ENCODE results near the gene ALDH2.
"Not testable (repeated sequence)": the region's sequence is repeated elsewhere in the genome, so short reads cannot be mapped to it uniquely, and the experiment has no call there.

Gene ALDH2

DNA sequence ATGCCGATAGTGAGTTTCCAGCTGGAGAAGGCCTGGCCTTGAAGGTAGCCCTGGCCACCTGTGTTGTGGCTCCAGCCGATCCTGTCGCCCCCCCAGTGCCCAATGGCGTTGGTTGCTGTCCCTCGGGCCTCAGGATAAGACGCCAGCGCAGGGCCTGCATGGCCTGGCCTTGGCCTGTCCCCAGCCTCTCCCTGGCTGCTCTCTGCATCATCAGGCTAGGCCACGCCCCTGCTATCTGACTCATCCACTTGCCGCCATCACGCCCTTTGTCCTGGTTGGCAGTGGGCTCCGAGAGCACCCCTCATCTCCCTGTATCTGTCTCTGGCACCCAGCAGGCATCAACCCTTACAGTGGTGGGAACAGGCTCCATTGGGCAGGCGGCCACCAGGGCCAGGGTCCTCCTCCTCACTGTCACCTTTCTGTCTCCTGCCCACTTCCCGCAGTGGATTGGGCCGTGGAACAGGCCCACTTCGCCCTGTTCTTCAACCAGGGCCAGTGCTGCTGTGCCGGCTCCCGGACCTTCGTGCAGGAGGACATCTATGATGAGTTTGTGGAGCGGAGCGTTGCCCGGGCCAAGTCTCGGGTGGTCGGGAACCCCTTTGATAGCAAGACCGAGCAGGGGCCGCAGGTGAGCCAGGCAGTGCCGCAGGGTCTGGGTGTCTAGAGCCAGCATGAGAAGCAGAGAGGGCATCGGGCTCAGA lies 25.6 kb downstream of the ALDH2 start:
- Mint-ChIP-seq H3K4me1 (no peaks in the 10 kb centered on the region), H3K27ac (no peak overlapping the region), H3K4me3 (no peak overlapping the region), H3K27me3 (no peaks in the 10 kb centered on the region), H3K36me3 (peaks cover 15% of the 10 kb centered on the region), H3K9me3 (no peaks in the 10 kb centered on the region)
- ATAC-seq = no peak

DNA sequence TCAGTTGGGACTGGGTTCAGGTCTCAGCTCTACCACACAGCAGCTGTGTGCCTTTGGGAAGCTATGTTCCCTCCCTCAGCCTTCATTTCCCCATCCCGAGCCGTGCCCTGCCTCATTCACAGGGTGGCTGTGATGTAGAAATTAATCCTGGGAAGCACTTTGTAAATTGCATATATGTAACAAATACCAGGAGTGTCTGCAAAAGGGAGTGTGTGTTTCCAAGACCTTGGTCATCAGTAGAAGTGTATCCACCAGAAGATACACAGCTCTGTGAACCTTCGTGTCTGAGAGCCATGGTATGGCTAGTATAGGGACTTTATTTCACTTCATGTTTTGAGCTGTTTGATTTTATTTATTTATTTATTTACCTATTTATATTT lies 26.1 kb downstream of the ALDH2 start:
- no peak for ATAC-seq
- Mint-ChIP-seq H3K27ac (no peak overlapping the region), H3K4me3 (no peak overlapping the region), H3K4me1 (no peaks in the 10 kb centered on the region), H3K36me3 (peaks cover 18% of the 10 kb centered on the region), H3K9me3 (no peaks in the 10 kb centered on the region), H3K27me3 (no peaks in the 10 kb centered on the region)

DNA sequence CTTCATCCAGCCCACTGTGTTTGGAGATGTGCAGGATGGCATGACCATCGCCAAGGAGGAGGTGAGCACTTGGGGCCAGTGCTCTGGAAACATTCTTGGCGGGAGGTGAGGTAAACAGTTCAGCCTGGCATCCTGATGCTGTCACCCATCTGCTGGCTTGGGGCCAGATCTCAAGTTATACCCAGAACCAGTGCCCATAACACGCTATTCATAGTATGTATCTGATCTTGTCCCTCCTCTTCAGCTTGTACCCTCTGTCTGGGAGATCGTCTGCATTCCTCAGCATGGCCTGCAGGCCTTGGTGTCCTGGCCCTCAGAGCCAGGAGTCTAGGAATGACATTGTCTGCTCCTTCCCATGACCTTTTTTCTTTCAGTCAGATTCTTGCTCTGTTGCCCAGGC lies 31.4 kb downstream of the ALDH2 start:
- no peak for ATAC-seq
- H3K36me3 Mint-ChIP-seq = peaks cover 26% of the 10 kb centered on the region
- H3K27ac Mint-ChIP-seq = no peak overlapping the region
- no peaks in the 10 kb centered on the region for H3K27me3 Mint-ChIP-seq
- H3K9me3 Mint-ChIP-seq = no peaks in the 10 kb centered on the region
- H3K4me3 Mint-ChIP-seq = no peak overlapping the region
- no peaks in the 10 kb centered on the region for H3K4me1 Mint-ChIP-seq

DNA sequence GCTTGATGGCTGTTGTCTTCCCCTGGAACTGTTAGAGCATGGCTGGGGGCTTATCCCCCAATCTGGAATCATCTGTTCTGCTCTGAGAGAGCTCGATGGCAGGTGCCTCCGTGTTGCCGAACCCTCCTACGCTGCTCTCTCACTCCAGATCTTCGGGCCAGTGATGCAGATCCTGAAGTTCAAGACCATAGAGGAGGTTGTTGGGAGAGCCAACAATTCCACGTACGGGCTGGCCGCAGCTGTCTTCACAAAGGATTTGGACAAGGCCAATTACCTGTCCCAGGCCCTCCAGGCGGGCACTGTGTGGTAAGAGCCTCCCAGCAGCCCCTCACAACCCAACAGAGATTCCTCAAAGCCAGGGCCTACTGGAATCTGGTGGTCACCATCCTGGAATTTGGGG lies 33.0 kb downstream of the ALDH2 start:
- no peak overlapping the region for H3K4me3 Mint-ChIP-seq
- H3K27me3 Mint-ChIP-seq = no peaks in the 10 kb centered on the region
- no peaks in the 10 kb centered on the region for H3K9me3 Mint-ChIP-seq
- no peak overlapping the region for H3K27ac Mint-ChIP-seq
- peaks cover 18% of the 10 kb centered on the region for H3K36me3 Mint-ChIP-seq
- no peaks in the 10 kb centered on the region for H3K4me1 Mint-ChIP-seq
- no peak for ATAC-seq

DNA sequence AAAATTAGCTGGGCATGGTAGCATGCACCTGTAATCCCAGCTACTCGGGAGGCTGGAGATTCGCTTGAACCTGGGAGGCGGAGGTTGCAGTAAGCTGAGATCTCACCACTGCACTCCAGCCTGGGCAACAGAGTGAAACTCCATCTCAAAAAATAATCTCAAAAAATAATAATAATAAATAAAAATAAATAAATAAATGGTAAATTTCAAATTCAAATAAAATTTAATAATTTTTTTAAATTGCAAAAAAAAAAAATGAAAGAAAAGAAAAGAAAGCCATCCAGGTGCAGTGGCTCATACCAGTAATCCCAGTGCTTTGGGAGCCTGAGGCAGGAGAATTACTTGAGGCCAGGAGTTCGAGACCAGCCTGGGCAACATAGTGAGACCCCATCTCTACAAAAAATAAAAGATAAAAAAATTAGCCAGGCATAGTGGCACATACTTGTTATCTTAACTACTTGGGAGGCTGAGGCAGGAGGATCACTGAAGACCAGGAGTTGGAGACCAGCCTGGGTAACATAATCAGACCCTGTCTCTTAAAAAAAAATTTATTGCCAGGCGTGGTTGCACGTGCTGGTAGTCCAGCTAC lies 36.4 kb downstream of the ALDH2 start:
- Mint-ChIP-seq H3K4me1 (no peaks in the 10 kb centered on the region), H3K4me3 (no peak overlapping the region), H3K27me3 (no peaks in the 10 kb centered on the region), H3K27ac (no peak overlapping the region), H3K9me3 (no peaks in the 10 kb centered on the region), H3K36me3 (peaks cover 9% of the 10 kb centered on the region)
- ATAC-seq = no peak

DNA sequence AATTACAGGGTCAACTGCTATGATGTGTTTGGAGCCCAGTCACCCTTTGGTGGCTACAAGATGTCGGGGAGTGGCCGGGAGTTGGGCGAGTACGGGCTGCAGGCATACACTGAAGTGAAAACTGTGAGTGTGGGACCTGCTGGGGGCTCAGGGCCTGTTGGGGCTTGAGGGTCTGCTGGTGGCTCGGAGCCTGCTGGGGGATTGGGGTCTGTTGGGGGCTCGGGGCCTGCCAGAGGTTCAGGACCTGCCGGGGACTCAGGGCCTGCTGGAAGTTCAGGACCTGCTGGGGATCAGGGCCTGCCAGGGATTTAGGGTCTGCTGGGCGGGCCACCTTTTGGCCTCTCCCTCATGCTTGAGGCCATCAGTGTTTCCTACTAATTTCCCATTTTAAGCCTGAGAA lies 37.1 kb downstream of the ALDH2 start:
- ATAC-seq = no peak
- Mint-ChIP-seq H3K9me3 (no peaks in the 10 kb centered on the region), H3K4me3 (no peak overlapping the region), H3K4me1 (no peaks in the 10 kb centered on the region), H3K27ac (no peak overlapping the region), H3K36me3 (peaks cover 5% of the 10 kb centered on the region), H3K27me3 (no peaks in the 10 kb centered on the region)

DNA sequence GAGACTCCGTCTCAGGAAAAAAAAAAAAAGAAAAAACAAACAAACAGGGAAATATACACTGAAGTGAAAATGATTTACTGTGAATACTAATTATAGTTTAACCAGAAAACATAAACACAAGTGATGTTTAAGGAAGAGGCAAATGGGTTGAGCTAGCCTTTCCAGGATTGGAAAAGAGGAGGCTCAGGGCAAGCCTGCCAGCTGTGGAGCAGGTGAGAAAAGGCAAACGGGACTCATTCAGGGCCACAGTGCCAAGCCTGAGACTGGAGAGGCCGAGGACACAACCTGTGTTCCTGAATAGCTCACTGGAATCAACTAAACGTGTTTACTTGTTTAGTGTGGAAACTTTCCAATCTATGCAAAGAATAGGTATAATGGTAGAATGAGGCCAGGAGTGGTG lies 39.6 kb downstream of the ALDH2 start:
- no peak overlapping the region for H3K4me3 Mint-ChIP-seq
- H3K9me3 Mint-ChIP-seq = no peaks in the 10 kb centered on the region
- ATAC-seq = no peak
- no peaks in the 10 kb centered on the region for H3K27me3 Mint-ChIP-seq
- no peaks in the 10 kb centered on the region for H3K4me1 Mint-ChIP-seq
- H3K27ac Mint-ChIP-seq = no peak overlapping the region
- H3K36me3 Mint-ChIP-seq = no peaks in the 10 kb centered on the region

DNA sequence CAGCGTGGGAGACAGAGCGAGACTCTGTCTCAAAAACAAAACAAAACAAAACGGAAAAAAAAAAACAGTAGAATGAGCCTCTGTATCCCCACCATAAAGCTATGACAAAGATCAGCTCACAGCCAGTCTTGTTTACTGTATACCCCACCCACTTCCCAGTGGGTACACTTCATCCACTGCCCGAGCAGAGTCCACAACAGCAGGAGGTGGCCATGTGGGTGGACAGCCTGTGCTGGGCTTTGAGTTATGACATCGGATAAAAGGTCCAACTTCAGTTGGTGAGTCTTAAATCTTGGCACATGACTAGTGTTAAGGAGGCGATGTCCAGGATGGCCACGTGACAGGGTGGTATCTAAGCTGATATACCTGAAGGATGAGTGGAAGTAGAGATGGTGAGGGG lies 40.5 kb downstream of the ALDH2 start:
- no peaks in the 10 kb centered on the region for H3K9me3 Mint-ChIP-seq
- no peak overlapping the region for H3K27ac Mint-ChIP-seq
- no peaks in the 10 kb centered on the region for H3K4me1 Mint-ChIP-seq
- no peaks in the 10 kb centered on the region for H3K27me3 Mint-ChIP-seq
- no peaks in the 10 kb centered on the region for H3K36me3 Mint-ChIP-seq
- H3K4me3 Mint-ChIP-seq = no peak overlapping the region
- no peak for ATAC-seq

DNA sequence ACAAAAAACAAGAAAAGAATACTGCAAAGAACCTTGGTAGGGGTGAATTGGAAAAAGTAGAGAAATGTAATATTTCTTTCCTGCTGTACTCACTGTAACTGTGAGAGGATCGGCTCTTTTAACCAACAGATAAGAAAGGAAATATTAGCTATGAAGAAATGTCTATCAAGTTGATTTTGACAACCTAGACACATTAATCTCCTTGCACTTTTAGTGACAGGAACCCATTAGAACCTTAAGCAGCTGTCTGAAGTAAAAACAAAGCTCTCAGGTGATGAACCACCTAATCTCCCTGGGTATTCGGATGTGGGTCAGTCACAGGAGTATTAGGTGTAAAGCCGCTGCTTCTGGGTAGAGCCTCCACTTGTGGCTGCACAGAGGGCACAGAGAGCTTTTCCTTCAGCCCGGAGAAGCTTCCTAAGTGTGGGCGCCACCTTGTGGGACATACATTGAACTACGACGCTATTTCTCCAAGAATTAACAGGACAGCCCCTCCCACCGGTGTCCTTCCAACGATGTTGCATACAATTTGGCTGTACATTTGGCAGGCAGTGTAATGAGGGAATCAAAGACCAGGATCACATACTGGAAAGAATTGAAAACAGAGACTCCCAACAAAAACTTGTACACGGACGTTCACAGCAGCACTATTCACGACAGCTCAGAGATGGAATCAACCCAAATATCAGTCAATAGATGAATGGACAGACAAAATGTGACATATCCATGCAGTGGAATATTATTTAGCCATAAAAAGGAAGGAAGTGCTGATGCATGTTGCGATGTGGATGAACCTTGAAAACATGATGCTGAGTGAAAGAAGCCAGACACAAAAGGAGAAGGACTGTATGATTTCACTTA lies 46.4 kb downstream of the ALDH2 start:
- H3K27ac Mint-ChIP-seq = no peak overlapping the region
- H3K4me1 Mint-ChIP-seq = peaks cover 11% of the 10 kb centered on the region
- H3K4me3 Mint-ChIP-seq = no peak overlapping the region
- no peaks in the 10 kb centered on the region for H3K9me3 Mint-ChIP-seq
- no peaks in the 10 kb centered on the region for H3K36me3 Mint-ChIP-seq
- no peaks in the 10 kb centered on the region for H3K27me3 Mint-ChIP-seq
- peak; percentile 87 for ATAC-seq

DNA sequence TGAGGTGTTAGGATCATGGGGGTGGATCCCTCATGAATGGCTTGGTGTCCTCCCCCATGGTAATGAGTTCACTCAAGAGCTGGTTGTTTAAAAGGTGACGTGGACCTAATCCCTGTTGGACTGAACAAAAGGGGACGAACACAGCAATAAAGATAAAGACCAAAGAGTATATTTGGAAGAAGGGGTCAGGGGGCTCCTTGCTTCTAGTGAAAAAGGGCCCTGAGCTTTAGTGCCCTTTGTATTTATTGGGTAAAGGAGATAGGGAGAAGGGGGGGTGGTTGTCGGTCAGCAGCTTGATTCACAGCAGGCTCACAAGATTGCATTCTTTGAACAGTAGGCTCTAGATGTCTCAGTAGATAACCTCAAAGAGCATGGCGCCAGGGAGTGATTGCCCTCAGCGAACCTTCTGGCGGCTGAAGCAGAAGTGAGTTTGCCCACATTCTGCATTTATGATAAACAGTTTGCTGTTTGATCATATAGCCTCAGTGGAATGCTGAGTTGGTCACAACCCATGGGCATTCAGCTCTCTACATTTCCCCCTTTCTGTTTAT lies 49.4 kb downstream of the ALDH2 start:
- ATAC-seq = no peak
- H3K4me1 Mint-ChIP-seq = peaks cover 11% of the 10 kb centered on the region
- H3K9me3 Mint-ChIP-seq = peaks cover 5% of the 10 kb centered on the region
- no peak overlapping the region for H3K27ac Mint-ChIP-seq
- no peaks in the 10 kb centered on the region for H3K36me3 Mint-ChIP-seq
- H3K4me3 Mint-ChIP-seq = no peak overlapping the region
- peaks cover 7% of the 10 kb centered on the region for H3K27me3 Mint-ChIP-seq

DNA sequence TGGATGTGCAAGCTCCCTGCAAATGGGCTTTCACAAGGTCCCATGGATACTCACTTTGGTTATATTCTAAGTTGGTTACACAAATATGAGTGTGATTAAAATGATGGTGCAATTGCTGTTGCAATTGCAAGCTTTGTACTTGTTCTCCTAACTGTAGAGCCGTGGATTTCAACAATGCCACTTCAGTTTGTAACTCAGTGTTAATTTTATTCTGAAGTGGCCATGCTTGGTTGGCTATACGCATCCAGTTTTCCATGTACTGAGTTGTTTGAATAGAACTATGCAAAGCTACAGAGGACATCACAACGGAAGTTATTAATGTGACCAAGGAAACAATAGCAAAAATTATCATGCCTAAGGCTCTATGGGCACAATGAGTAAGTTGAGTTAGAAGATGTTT lies 50.2 kb downstream of the ALDH2 start:
- peaks cover 11% of the 10 kb centered on the region for H3K4me1 Mint-ChIP-seq
- not testable (repeated sequence) for H3K27me3 Mint-ChIP-seq, H3K27ac Mint-ChIP-seq, H3K4me3 Mint-ChIP-seq, H3K9me3 Mint-ChIP-seq, ATAC-seq, H3K36me3 Mint-ChIP-seq

DNA sequence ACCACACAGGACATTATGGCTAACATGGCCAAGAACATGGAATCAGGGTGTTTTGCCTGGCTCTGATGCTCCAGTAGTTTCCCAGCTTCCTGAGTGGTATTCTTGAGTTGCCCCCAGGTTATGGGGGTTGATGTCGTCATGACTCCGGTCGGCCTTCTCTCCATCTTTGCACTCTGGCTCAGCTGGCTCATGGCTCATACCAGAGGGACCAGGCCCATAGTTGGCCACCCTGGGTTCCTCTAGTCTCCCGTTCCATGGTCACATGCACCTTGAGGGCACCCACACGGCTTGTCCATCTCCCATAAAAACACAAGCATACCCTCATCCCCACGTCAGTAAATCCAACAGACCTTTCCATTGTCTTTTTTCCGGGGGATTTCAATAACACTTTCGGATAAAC lies 51.6 kb downstream of the ALDH2 start:
- Mint-ChIP-seq H3K4me3 (no peak overlapping the region), H3K27ac (no peak overlapping the region), H3K9me3 (peaks cover 5% of the 10 kb centered on the region), H3K27me3 (peaks cover 7% of the 10 kb centered on the region), H3K36me3 (no peaks in the 10 kb centered on the region), H3K4me1 (peaks cover 2% of the 10 kb centered on the region)
- no peak for ATAC-seq

DNA sequence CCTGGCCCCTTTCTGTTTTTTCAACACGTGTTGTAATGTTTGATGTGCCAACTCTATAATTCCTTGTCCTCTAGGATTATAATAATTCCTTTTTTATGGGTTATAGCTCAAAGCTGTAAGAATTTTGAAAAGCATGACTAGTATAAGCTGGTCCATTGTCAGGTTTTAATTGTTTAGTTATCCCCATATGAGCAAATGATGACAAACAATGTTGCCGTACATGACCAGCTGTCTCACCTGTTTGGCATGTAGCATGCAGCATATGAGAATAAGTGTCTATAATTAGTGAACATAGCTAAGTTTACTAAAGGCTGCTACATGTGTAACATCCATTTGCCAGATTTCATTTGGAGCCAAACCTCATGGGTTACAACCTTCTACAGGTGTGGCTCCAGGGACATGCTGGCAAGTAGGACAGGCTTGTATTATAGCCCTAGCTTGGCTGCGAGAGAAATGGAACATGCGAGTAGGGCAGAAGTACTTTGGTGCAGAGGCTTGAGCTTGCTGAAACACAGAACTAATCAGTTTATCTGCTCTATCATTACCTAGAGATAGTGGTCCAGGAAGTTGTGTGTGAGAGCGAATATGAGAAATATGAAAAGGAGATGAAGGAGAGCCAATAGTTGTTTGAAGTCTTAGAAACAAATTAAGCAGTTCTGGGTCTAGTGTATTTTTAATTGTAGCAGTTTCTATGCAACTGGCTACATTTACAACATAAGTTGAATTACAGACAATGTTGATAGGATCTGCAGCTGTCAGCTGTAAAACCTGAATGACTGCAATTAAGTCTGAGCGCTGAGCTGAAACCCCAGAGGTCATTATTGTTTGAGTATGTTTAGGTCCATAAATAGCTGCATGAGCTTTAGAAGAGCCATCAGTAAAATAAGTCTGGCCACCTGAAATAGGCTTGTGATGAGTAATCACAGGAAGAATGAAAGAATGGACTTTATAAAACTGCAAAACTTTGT lies 52.7 kb downstream of the ALDH2 start:
- Mint-ChIP-seq H3K4me1 (no peaks in the 10 kb centered on the region), H3K27me3 (peaks cover 7% of the 10 kb centered on the region), H3K4me3 (no peak overlapping the region), H3K9me3 (peaks cover 5% of the 10 kb centered on the region), H3K36me3 (no peaks in the 10 kb centered on the region), H3K27ac (no peak overlapping the region)
- no peak for ATAC-seq

DNA sequence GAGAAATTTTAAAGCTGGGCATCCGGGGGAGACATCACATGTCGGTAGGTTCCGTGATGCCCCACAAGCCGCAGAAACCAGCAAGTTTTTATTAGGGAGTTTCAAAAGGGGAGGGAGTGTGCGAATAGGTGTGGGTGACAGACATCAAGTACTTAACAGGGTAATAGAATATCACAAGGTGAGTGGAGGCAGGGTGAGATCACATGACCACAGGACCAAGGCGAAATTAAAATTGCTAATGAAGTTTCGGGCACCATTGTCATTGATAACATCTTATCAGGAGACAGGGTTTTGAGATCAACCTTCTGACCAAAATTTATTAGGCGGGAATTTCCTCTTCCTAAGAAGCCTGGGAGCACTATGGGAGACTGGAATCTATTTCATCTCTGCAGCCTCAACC lies 54.1 kb downstream of the ALDH2 start:
- not testable (repeated sequence) for H3K9me3 Mint-ChIP-seq, H3K4me3 Mint-ChIP-seq, H3K4me1 Mint-ChIP-seq, H3K36me3 Mint-ChIP-seq, H3K27me3 Mint-ChIP-seq, ATAC-seq, H3K27ac Mint-ChIP-seq

DNA sequence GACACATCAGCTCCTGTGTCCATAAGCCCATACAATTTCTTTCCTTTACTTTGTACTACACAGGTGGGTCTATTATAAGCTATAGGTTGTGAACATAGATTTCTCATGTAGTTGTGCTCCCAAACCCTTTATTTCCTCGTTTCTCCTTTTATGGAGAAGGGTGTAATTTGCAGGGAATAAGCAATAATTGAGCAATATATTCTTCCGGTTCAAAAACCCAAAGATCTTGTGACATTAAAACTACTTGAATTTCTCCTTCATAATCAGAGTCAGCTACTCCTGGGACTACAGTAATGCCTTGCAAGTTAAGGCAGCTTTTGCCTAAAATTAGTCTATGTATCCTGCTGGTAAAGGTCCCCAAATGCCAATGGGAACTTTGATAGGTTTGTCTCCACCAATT lies 56.2 kb downstream of the ALDH2 start:
- Mint-ChIP-seq H3K27ac (no peak overlapping the region), H3K9me3 (peaks cover 5% of the 10 kb centered on the region), H3K27me3 (peaks cover 7% of the 10 kb centered on the region), H3K4me1 (no peaks in the 10 kb centered on the region), H3K36me3 (no peaks in the 10 kb centered on the region), H3K4me3 (no peak overlapping the region)
- ATAC-seq = no peak

All from stimulated activated memory B cell treated with anti-CD40 and anti-IgM and Interleukin-4, amounts not matched to agents 10 μg/mL and 1 μg/mL and 100 μg/mL, for 72 hours (primary cell).